ENCODE measurements around the gene VGLL4.

The VGLL4 gene

GRCh38 chr3:11626084-11626463 lies 17.6 kb downstream of the VGLL4 start:
- DNase-seq (ENCODE audit: low spot score) = no peak

GRCh38 chr3:11625376-11626083 lies 18.2 kb downstream of the VGLL4 start:
- no peak for DNase-seq (ENCODE audit: low spot score)

GRCh38 chr3:11624704-11625375 lies 18.9 kb downstream of the VGLL4 start:
- no peak for DNase-seq (ENCODE audit: low spot score)

GRCh38 chr3:11624161-11624560 lies 19.6 kb downstream of the VGLL4 start:
- no peak for DNase-seq (ENCODE audit: low spot score)

GRCh38 chr3:11622586-11623550 lies 20.8 kb downstream of the VGLL4 start:
- DNase-seq (ENCODE audit: low spot score) = no peak

- DNase-seq (ENCODE audit: low spot score) = no peak
Measured at GRCh38 chr3:11621077-11621476, 22.6 kb downstream of the VGLL4 start.

- no peak for DNase-seq (ENCODE audit: low spot score)
Measured at GRCh38 chr3:11619946-11620652, 23.6 kb downstream of the VGLL4 start.

GRCh38 chr3:11619461-11619860 lies 24.3 kb downstream of the VGLL4 start:
- no peak for DNase-seq (ENCODE audit: low spot score)

- no peak for DNase-seq (ENCODE audit: low spot score)
Measured at GRCh38 chr3:11618904-11619303, 24.8 kb downstream of the VGLL4 start.

- no peak for DNase-seq (ENCODE audit: low spot score)
Measured at GRCh38 chr3:11616551-11616950, 27.2 kb downstream of the VGLL4 start.

- DNase-seq (ENCODE audit: low spot score) = no peak
Measured at GRCh38 chr3:11613851-11614487, 29.7 kb downstream of the VGLL4 start.

- no peak for DNase-seq (ENCODE audit: low spot score)
Measured at GRCh38 chr3:11613319-11613718, 30.4 kb downstream of the VGLL4 start.

GRCh38 chr3:11612515-11613188 lies 31.1 kb downstream of the VGLL4 start:
- no peak for DNase-seq (ENCODE audit: low spot score)

- DNase-seq (ENCODE audit: low spot score) = no peak
Measured at GRCh38 chr3:11611341-11611799, 32.3 kb downstream of the VGLL4 start.

GRCh38 chr3:11610700-11611275 lies 32.9 kb downstream of the VGLL4 start:
- no peak for DNase-seq (ENCODE audit: low spot score)

- no peak for DNase-seq (ENCODE audit: low spot score)
Measured at GRCh38 chr3:11610044-11610671, 33.6 kb downstream of the VGLL4 start.

GRCh38 chr3:11609481-11609880 lies 34.2 kb downstream of the VGLL4 start:
- no peak for DNase-seq (ENCODE audit: low spot score)

- no peak for DNase-seq (ENCODE audit: low spot score)
Measured at GRCh38 chr3:11607816-11608215, 35.9 kb downstream of the VGLL4 start.

GRCh38 chr3:11606865-11607440 lies 36.8 kb downstream of the VGLL4 start:
- DNase-seq (ENCODE audit: low spot score) = no peak

All from left forelimb (tissue), 1 donor.